Fibroblast of skin of scalp (primary cell): Measurements from ENCODE around the gene NAPA.

Experiments
- DNase-seq: peaks from one replicate; pipeline ENCODE4 v3.0.0-alpha.2; 2013

The NAPA gene

GRCh38 chr19:47450478-47450877 lies 64.4 kb downstream of the NAPA start:
- no peak for DNase-seq

- no peak for DNase-seq
Measured at GRCh38 chr19:47448360-47448727, 66.5 kb downstream of the NAPA start.

GRCh38 chr19:47447470-47448359 lies 67.1 kb downstream of the NAPA start:
- DNase-seq = peak; percentile 50

DNA sequence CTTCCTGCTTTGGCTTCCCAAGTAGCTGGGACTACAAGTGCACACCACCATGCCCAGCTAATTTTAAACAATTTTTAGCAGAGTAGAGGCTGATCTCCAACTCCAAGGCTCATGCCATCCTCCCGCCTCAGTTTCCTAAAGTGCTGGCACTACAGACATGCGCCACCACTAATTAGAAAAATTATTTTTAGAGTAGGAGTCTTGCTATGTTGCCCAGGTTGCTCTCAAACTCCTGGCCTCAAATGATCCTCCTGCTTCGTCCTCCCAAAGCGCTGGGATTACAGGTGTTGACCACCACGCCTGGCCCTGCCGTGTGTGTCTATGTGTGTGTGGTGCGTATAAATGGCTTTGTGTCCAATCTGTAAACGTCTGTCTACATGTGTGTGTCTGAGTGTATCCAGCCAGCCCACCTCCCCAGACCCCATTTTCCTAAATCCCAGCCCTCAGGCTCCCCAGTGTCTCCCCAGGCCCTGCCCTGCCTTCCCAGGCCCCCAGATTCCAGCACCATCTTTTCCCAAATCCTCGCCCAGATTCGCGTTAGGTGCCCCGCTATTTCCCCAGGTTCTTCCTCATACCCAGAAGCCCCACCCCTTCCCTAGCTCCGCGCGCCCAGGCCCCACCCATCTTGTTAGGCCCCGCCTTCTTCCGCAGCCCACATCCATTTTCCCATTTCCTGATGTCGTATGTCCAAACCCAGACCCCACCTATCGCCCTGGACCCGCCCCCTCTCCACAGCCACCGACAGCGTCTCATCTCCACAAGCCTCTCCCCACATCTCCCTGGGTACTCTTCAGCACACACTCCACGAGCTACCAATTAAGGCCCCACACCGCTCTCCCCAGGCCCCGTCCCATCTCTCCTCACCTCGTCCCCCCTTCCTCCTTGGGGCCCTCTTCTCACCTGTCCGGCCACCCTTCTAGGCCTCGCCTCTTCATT lies 68.1 kb downstream of the NAPA start:
- DNase-seq = no peak

DNA sequence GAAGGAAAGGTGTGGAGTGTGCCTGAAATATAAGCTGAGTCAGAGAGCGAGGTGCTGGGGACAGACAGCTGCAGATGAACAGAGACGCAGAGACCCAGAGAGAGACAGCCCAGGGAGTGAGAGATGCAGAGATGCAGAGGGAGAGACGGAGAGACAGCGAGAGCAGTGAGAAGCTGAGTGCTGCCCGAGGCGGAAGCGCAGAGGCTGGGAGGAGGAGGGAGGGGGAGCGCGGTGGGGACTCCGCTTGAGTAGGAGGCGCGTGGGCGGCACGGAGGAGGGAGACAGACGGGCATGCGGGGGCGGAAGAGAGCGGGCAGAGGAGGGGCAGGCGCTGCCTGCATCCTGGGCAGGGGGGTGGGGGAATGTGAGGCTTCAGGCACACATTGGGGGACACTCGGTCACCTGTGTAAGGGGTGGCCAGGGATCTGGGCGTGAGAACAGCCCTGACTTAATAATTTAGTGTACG lies 68.9 kb downstream of the NAPA start:
- no peak for DNase-seq

DNA sequence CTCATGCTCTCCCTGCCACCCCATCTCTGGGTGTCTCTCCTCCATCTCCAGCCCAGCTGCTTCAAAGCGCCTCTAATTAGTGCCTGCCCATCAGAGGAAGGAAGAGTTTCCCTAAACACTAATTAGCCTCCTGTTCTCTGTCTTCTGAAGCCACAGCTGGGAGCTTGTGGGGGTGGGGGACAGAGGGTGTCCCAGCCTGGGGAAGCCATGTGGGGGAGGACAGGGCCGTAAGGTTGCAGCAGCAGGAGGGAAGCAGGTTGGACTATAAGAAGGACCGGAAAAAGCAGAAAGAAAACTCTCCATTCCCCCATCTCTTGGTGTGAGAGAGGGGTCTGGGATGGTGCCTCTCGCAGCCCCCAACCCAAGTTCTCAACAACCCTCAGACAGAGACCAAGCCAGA lies 69.3 kb downstream of the NAPA start:
- DNase-seq = no peak

DNA sequence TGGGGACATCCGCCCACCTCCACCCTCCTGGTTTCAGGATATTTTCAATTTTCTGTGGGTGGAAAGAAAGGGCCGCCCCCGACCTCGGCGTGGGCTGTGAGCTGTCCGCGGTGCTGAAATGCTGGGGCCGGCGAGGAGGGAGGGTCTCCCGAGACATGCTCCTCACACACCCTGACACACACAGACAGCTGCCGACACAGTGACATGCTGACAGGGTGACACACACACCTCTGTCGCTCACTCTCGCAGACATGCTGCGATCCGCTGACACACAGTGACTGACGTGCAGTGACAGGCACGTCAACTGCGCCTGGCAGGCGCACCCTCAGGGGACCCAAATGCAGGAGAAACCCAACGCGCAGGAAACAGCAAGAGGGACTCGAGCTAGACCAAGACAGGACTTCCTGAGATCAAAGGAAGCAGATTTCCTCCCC lies 70.5 kb downstream of the NAPA start:
- no peak for DNase-seq

DNA sequence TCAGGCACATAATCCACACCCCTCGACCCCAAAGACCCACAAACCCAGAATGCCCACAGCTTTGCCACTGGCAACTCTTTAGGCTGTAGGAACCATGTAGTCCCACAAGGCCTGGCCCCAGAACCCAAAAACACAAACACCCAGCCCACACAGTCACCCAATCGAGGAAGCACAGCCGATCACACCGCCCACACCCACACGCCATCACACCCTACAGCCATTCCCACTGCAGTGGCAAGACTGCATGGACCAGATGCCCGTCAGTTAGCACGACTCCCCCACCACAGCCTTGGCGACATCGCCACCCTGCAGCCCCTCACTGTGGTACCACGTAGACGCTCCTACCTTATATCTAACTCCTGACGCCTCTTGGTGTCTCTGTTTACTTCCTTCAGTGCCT lies 71.5 kb downstream of the NAPA start:
- no peak for DNase-seq

DNA sequence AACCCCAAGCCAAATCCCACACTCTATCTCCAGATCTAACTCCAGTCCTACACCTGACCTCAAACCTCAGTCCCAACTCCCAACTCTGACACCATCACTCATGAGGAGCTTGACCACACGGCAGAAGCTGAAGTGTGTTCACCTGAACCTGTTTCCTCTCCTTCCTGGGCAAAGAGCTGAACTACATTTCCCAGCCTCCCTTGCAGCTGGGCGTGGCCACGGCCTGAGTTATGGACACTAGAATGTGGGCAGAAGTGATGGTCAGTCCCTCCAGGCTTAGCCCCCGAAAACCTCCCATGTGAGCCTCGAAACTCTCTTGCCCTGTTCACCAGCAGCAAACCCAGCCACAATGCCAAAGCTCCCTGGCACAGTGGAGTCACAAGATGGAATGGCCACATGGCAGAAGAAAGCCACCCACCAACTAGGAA lies 76.1 kb downstream of the NAPA start:
- DNase-seq = no peak
